HepG2 (cell line): ENCODE data around the gene AANAT.

ENCODE experiments used
- CEBPB ChIP-seq: IDR thresholded peaks from 2 replicates; pipeline ENCODE4 v1.6.1; 2011; ENCODE audit warnings: low read depth, low read length, improper control_type of control experiment, borderline replicate concordance
- CTCF ChIP-seq: sonication (generic); formaldehyde crosslinking; IDR thresholded peaks from 2 replicates; pipeline ENCODE4 v1.5.0; 2020; ENCODE audit warnings: mild to moderate bottlenecking, missing genetic modification reagents, moderate library complexity
- DZIP1 ChIP-seq: sonication (generic); formaldehyde crosslinking; IDR thresholded peaks from 2 replicates; pipeline ENCODE4 v1.5.0; 2020; ENCODE audit warnings: mild to moderate bottlenecking, missing genetic modification reagents
- EZH2 ChIP-seq: conservative IDR thresholded peaks from 2 replicates; pipeline ENCODE4 v1.6.1; 2012; ENCODE audit warnings: mild to moderate bottlenecking, low read depth, low read length, moderate library complexity
- JUND ChIP-seq: sonication (generic); formaldehyde crosslinking; IDR thresholded peaks from 2 replicates; pipeline ENCODE4 v1.8.0; 2022; ENCODE audit warnings: mild to moderate bottlenecking, missing genetic modification reagents
- POLR2AphosphoS5 ChIP-seq: IDR thresholded peaks from 2 replicates; pipeline ENCODE4 v1.6.1; 2012; ENCODE audit warnings: low read depth, low read length
- RFX1 ChIP-seq: fragments of 450-650 bp; IDR thresholded peaks from 2 replicates; pipeline ENCODE4 v1.6.1; 2017
- SIN3A ChIP-seq: IDR thresholded peaks from 2 replicates; pipeline ENCODE4 v1.6.1; 2011; ENCODE audit warnings: low read depth, mild to moderate bottlenecking, control low read depth, low read length, borderline replicate concordance
- ZBTB7A ChIP-seq: sonication (generic); formaldehyde crosslinking; IDR thresholded peaks from 2 replicates; pipeline ENCODE4 v1.8.0; 2022; ENCODE audit warnings: mild to moderate bottlenecking, missing genetic modification reagents
- ZNF598 ChIP-seq: sonication (generic); formaldehyde crosslinking; IDR thresholded peaks from 2 replicates; pipeline ENCODE4 v1.5.1; 2020; ENCODE audit warnings: mild to moderate bottlenecking, missing genetic modification reagents, borderline replicate concordance
- ZNF644 ChIP-seq: IDR thresholded peaks from 2 replicates; pipeline ENCODE4 v1.6.1; 2016; ENCODE audit warnings: low read depth

- TF ChIP-seq RFX1 (no peak), JUND (CRISPR knock-in tag) (no peak), ZBTB7A (CRISPR knock-in tag) (no peak), DZIP1 (CRISPR knock-in tag) (no peak), SIN3A (no peak), CEBPB (no peak), ZNF598 (no peak), EZH2 (no peak), CTCF (no peak), ZNF644 (no peak), POLR2AphosphoS5 (no peak)
Observed at GRCh38 chr17:76510831-76511244, 43.4 kb downstream of the AANAT start.
